DMS153 treated with DMSO at 0.1 percent for 48 hours (cell line): Measurements from ENCODE around the gene SP100.

ENCODE experiments used
- DNase-seq: peaks from one replicate; lab custom pipeline; 2025; ENCODE audit not compliant: unreplicated experiment; lab: John Stamatoyannopoulos, UW

The SP100 gene

DNA sequence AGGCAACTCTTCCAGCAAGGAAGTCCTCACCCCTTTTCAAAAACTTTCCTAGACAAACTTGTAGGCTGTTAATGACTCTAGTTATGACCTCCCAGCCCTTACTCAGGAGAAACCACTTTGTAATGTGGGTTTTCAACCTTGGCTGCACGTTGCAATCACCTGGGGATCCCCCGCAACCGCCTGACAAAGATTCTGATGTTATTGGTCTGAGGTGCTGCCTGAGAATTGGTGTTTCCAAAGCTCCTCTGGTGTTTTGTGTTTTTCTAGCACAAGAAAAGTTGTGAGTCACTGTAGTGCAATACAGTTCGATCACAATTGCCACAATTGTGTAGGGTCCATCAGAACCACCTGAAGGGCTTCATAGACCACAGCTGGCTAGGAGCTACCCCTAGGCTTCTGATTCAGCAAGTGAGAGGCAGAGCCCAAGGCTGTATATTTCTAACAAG lies 121.6 kb downstream of the SP100 start:
- DNase-seq: no peak

DNA sequence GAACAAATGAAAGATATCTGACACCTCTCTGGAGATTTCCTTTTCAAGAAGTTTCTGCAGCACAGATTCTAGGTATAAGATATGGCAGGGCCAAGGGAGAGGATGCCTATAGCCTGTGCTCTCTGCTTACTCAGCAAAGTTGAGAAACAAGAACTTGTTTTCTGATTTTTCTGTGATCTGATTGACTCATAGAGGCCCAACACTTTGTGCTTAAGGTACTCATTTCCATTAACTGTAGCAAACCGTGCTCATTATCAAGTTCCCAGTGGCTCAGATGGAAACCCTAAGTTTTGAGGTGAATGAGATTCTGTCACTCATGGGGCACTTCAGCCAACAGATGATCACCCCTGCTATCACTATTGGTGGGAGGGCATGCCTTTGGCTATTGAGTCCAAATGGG lies 124.3 kb downstream of the SP100 start:
- no peak for DNase-seq

DNA sequence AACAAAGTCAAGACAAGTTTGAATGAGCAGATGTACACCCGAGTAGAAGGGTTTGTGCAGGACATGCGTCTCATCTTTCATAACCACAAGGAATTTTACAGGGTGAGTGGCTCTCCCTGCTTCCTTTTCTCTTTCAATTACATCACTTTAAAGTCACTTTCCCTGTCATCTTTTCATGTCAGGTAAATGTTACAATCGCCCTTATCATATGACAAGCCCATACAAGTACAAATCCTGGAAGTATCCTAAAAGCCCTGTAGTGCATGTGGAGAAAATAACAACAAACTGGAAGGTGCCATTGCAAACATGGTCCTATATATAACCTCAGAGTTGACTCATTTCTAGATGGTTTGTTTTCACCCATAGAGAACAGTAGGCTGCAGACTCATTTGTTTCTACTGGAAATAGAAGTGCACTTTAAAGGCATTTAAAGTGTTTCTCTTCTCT lies 126.0 kb downstream of the SP100 start:
- no peak for DNase-seq

DNA sequence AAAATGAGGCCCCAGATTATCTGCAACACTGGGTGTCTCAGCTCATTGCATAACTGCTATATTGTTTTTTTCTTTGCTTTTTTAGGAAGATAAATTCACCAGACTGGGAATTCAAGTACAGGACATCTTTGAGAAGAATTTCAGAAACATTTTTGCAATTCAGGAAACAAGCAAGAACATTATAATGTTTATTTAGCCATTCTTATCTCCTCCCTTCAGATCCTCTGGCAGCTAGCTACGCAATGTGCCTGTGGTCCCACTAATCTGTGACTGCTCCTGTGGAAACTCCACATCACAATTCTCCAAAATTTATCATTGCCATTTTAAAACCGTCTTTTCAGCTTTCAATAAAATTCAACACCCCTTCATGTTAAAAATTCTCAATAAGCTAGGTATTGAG lies 126.8 kb downstream of the SP100 start:
- DNase-seq: no peak

DNA sequence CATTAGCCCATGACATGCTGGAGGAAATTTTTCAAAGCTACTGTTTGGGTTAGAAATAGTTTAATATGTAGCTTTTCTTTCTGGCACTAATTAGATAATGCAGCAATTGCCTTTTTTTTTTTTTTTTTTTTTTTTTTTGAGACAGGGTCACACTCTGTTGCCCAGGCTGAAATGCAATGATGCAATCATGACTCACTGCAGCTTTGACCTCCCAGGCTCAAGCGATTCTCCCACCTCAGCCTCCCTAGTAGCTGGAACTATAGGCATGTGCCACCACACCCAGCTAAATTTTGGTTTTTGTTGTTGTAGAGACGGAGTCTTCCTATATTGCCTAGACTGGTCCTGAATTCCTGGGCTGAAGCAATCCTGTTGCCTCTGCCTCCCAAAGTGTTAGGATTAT lies 136.2 kb downstream of the SP100 start:
- no peak for DNase-seq

DNA sequence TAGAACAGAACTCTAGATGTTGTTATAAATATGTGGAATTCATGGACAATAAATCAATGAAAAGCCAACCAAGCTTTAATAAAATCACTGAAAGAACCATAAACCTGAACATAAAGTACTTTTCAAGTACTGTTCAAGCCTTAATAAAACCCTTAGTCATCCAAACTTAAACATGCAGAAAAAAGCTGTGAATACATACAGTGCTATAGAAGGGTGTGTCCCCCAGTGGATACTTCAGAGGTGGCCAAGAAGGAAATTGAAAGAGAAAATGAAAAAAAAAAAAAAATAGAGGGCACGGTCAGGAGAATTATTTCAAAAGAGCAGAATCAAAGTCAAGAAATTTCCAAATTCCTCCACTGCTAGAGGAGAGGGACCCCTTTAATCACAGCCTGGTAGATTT lies 141.1 kb downstream of the SP100 start:
- DNase-seq: no peak

DNA sequence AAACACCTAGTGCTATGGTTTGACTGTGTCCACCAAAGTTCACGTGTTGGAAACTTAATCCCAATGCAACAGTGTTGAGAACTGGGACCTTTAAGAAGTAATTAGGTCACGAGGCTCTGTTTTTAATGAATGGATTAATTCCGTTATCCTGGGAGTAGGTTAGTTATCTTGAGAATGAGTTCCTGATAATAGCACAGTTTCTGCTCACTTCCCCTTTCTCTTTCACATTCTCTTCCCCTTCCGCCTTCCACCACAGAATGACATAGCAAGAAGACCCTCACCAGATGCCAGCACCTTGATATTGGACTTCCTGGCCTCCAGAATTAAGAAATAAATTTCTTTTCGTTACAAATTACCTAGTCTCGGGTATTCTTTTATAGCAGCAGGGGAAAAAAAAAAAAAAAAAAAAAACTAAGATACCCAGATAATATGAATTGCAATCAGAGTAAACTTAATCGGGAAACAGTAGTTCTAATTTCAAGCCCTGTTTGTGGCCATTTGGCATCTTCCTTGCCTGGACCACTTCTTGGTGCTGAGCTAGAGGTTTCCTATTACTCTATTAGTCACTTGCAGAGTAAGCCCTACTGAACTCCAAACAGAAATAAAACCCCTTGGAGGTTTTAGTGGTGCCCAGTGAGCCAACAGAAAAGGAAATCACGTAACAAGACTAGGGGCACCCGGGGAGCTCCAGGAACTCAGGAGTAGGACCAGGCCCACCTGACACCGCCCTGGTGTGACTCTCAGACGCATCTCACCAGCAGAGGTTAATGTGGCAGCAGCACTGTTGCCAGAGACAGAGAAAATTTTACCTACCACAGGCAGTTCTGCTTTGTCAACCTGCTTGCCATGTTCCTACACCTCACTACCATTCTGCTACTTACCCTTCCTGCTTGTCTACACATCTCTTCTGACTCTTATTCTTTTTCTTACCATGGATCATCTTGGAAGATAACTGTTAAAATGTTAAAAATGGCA lies 149.1 kb downstream of the SP100 start:
- no peak for DNase-seq

DNA sequence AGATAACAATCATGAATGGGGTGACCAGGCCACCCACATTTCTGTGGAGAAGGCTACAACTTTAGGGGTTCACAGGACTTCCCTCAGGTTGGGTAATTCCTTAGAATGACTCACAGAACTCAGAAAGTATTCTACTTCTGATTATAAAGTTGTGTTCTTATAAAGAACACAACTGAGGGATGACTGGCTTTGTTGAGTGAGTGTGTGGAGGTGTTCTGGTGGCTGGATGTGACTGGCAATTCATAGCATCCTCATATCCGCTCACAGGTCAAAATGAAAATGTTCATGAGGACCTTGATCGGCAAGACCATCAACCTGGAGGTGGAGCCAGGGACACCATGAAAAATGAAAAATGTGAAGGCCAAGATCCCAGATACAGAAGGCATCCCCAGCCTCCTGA lies 153.3 kb downstream of the SP100 start:
- DNase-seq: no peak

DNA sequence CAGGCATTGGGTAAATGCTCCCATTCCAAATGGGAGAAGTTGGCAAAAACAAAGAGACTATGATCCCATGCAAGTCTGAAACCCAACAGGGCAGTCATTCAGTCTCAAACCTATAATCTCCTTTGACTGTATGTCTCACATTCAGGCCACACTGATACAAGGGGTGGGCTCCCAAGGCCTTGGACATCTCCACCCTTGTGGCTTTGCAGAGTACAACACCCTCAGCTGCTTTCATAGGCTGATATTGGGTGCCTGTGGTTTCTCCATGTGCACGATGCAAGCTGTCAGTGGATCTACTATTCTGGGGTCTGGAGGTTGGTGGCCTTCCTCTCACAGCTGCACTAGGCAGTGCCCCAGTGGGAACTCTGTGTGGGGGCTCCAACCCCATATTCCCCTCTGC lies 155.0 kb downstream of the SP100 start:
- DNase-seq: no peak

DNA sequence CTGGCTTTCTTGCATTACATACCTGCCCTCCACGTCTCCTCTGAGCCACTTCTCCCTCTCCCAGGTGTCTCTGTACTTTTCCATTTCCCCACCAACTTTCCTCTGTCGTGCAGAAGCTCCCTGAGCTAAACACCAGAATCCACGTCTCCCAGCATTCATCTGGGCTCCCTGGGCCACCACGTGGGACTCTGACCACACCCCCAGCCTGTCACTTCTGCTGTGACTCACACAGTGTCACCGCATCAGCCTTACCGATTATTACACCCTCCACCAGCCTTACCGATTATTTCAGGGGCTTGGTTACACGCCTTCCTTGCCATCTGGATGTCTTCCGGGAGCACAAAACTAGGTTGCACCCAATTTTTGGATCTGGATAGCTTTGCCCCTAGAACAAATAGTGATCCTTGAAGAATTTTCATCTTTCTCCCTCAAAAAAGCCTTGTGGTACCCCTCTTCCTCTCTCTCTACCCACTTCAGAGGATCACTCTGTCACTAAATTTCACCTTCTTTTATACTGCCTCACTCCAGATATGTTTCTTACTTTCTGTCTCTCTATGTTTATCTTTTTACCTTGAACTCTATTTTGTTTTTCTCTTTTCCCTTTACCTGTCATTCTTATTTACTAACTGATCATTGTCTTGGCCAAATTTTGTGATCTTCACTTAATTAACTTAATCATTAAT lies 159.8 kb downstream of the SP100 start:
- DNase-seq: no peak

DNA sequence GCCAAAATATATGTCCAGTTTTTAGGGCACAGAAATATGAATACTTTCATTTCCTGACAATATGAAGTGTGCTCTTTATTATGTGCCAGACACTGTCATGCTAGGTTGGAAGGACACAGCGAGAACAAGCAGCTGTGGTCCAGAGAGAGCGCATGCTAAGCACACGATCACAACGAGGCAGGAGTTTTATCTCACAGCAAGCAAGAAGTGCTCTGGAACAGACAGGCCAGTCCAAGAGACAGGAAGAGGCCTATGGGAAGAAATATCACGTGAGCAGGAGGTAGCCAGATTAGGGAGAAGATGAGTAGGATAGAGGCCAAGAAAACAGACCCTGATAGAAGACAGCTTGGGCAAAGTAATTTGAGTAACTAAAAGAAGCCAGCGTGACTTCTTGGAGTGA lies 161.1 kb downstream of the SP100 start:
- DNase-seq: no peak

DNA sequence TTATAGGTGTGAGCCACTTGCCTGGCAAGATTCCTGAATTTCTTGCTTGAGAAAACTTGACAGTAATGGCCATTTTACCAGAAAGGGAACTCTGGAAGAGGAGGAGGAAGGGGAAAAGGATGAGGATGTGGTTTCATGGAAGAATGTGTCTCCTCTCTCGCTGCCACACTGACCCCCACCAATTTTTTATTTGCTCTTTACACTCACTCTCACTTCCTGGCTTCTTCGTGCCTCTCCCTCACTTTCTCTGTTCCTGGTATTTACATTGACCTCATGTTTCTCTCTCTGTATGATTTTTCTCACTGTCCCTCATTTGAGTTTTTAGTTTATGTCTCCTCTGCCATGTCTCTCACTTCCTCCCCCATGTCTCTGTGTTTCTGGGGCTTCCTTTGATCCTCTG lies 162.1 kb downstream of the SP100 start:
- no peak for DNase-seq

DNA sequence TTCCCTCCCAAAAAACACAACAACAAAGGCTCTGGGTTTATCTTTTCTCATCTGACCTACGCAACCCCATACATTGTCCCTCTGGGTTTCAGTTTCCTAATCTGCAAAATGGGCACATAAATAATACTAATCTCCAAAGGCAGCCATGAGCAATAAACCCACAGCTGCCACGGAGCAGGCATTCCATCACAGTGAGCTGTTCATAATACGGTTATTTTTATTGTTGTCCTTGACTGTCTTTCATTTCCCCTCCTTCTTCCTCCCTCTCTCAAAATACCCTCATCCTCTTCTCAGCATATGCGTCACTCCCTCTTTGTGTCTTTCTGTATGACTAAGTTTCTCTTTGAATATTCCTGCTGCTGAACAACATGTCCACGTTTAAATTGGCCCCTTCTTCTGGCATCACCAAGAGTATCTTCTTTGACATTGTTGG lies 166.9 kb downstream of the SP100 start:
- no peak for DNase-seq

DNA sequence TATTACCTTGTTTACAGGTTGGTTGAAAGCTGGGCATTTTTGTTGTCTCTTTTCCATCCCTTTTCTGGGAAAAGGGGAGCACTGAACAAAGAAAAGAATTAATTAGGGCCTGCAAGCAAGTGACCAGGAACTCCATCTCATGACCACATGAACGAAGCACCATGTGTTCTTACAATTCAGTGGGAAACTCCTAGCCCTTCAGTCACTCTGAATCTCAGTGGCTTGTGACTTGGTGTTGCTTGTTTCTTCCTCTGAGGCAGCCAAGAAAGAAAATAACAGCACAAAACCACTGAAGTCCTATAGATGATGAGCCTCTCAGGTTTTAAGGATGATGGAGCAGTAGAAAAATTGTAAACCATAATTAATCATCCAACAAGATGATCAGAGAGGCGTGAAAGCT lies 167.6 kb downstream of the SP100 start:
- DNase-seq: no peak

DNA sequence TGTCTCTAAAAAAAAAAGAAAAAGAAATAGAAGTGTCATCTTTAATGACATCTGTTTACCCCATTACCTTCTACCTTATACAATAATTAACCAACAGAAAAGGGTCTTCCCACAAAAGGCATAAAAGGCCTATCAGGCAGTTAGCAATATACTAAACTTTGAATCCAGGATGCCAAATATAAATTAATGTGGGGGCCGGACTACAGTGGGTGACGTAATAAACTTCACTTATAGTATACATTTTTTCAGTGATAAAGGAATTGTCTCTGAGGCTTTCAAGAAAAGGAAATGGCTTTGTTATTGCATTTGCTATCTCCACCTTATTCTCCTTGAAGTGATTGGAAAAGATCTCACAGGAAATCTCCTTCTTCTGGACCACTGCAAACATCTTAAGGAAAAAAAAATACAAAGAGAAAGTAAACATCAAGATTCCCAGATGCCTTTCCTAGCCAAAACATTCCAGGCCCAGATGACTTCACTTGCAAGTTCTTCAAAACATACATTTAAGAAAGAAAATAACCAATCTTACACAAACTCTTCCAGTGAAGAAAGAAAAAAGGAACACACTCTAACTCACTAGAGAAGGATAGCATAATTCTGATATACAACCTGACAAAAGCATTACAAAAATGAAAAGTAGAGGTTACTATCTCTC lies 170.5 kb downstream of the SP100 start:
- no peak for DNase-seq

DNA sequence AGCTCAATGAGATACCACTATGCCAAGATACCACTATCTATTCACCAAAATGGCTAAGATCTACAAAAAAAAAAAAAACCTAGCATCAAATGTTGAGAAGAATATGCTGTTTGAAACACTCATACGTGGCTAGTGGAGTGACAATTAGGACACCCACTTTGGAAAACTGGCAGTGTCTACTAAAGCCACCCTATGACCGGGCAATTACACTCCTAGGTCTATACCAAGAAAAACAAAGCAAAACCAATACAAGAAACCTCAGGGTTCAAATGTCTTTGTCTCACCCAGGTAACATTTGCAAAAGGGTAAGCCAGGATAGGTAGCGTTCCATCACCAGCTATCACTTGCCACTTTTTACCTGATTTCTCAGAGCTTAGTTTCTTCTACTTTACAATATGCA lies 173.0 kb downstream of the SP100 start:
- no peak for DNase-seq

DNA sequence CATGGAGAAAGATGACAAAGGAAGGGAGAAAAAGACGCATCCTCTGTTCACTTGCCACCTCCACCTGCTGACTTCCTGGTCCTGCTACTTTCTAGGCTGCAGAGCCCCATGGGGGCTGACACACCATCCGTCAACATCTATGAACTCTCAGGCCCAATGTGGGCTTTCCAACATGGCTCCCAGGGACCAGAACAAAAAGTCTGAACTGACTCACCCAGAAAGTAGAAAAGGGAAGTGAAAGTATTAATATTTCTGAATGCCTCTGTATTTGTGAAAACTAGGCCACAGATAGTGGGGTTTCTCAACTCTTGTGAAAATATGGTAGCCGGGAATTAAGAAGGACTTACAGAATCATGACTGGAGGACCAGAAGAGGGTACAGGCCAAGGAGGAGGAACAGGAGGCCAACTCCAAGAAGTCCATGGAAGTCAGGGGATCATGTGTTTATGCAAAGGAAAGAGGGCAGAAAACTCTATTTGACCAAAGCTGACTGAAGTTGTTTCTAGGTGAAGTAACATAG lies 173.6 kb downstream of the SP100 start:
- no peak for DNase-seq

DNA sequence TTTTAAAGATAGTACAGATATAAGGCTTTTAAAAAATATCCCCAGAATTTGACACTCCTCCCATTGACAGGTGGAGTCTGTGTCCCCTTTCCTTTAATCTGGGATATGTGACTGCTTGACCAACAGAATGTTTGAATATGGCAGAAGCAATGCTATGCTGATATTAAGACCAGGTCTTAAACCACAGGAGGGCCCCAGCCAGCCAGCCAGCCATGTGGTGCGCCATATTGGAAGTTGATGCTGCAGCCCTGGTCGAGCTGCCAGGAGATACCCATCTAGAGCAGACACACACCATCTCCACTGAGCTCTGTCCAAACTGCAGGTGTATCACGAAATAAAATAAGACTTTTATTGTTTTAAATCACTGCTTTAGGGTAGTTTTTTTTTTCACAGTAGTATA lies 174.3 kb downstream of the SP100 start:
- DNase-seq: no peak

DNA sequence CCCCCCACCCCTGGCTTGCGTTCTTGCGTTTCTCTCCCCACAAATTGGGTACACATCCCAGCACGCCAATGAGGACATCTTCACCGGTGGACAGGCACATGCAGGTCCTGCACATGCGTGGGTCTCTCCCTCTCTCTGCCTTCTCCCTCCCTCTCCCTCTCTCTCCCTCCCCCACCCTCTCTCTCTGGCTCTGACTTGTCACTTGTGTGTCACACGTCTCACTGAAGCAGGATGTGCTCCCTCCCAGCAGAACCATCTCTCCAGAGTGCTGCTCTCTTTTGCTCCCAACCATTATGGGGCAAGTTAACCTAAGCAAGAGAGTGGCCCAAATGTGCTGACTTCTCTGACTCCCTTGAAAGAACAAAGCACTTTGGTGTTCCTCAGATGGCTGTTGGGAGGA lies 175.8 kb downstream of the SP100 start:
- DNase-seq: no peak

DNA sequence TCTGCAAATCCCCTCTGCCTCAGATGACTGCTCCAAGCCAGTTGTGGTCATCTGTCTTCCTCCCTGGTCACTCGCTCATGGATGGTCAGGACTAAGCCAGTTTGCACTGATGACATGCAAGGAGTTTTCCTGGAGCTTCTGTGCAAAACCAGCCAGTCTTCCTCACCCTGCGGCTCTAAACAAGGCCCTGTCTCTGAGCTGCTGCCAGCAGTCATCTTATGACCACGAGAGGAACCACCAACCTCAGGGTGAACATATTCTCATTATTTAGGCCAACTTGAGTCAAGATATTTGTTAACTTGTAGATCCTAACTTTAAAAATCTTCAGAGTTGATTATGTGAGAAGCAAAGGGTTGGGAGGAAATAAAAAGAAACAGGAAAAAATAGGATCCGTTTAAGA lies 176.8 kb downstream of the SP100 start:
- DNase-seq: no peak
